Transverse colon (tissue), 4 donors: ENCODE results near the gene TSLP.

Experiments used
- POLR2AphosphoS5 ChIP-seq, 3 donors: sonication (generic); formaldehyde crosslinking; IDR thresholded peaks; one replicate each; pipeline ENCODE4 v1.6.1; 2016; ENCODE audit warnings: antibody characterized with exemption in 3 of 3
- TF ChIP-seq, protein P1 (sequence below), 5 experiments: fragments of 200-600 bp in 3 of 5; fragments of 450-650 bp in 2 of 5; sonication (generic) in 3 of 5; IDR thresholded peaks; 1 replicate in 2 of 5; 2 replicates in 3 of 5; pipeline ENCODE4 v1.5.1; 2016 to 2017; ENCODE audit warnings: antibody characterized with exemption in 5 of 5, inconsistent platforms in 3 of 5, mild to moderate bottlenecking in 2 of 5, moderate library complexity in 1 of 5

DNA sequence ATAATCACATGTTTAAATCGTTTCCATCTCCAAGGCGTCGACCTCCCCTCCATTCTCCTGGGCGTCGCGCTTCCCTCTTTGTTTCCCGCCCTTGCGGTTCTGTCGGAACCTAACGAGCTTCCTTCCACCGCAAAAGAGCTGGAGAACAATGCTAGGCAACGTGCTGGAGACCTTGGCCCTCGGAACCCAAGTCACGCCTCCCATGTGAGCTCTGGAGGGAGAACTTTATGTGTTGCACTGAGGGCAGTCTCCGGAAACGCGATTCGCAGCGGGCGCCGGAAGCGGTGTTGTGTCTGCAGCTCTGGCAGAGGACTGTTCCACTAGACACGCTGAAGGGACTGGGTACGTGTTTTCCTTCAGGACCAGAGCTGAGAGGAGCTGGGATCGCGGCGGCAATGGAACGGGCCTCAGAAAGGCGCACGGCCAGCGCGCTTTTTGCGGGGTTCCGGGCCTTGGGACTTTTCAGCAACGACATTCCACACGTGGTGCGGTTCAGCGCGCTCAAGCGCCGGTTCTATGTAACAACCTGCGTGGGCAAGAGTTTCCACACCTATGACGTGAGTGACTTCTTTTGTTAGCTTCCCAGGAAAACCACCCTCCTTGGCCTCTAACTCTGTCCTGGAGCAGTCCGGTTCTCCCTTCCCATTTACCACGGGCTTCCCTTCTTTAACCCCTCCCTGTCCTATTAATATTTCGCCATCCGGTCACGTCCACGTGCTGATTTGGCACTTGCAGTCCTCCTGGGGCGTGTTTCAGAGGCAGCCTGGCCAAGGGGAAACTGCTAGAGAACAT, 20.7 kb downstream of the TSLP start, which contains the start of gene WDR36:
- TF ChIP-seq, protein P1, sequence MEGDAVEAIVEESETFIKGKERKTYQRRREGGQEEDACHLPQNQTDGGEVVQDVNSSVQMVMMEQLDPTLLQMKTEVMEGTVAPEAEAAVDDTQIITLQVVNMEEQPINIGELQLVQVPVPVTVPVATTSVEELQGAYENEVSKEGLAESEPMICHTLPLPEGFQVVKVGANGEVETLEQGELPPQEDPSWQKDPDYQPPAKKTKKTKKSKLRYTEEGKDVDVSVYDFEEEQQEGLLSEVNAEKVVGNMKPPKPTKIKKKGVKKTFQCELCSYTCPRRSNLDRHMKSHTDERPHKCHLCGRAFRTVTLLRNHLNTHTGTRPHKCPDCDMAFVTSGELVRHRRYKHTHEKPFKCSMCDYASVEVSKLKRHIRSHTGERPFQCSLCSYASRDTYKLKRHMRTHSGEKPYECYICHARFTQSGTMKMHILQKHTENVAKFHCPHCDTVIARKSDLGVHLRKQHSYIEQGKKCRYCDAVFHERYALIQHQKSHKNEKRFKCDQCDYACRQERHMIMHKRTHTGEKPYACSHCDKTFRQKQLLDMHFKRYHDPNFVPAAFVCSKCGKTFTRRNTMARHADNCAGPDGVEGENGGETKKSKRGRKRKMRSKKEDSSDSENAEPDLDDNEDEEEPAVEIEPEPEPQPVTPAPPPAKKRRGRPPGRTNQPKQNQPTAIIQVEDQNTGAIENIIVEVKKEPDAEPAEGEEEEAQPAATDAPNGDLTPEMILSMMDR (IDR thresholded peaks at IDR 0.05): no peak
- peak; percentile 44 to 78 (median 58) for TF ChIP-seq POLR2AphosphoS5 (IDR thresholded peaks at IDR 0.05)
